ENCODE data around the gene RGS3.
A peak's percentile ranks its signal among the peaks of the same experiment; 100 is the strongest.

The RGS3 gene

DNA sequence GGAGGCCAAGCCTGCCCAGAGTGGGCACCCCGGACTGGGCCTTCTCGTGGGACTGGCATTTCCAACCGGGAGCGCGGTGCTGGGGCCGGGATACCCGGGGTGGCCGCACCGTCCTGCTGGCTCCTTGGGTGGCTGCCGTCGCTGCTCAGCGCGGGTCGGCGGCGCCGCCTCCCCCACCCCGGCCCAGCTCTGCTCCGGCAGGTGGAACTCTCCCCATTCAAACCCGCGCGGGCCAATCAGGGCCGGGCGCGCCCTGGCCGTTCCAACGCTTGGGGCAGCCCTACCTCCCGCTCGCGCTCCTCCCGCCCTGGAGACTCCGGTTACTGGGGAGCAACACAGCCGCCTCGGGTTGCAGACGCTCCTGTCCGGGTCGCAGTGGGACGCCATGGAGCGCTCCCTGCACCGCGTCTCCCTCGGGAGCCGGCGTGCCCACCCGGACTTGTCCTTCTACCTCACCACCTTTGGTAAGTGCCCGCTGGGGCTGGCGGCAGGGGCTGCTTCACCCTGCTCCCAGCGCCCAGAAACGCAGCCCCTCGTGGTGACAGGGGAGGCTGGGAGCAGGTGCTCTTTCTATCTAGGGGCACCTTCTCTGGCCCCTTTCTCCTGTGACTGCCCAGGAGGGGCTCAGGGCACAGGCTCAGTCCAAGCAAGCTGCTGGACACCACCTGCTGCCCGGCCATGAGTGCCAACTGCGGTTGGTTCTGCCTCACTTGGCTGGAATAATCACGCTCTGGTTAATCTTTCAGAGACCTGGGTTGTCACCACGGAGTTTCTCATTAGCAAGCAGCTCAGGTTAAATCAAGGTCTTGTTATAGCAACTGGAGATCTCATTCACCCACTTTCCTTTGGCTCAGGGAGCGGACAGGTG lies at the start of gene RGS3:
RGS3 (plus strand) TSS at position 310 of the 868 bp plus-strand sequence; CDS start at position 386, 76 bp downstream.
- H3K27me3 ChIP-seq (ENCODE audit: control insufficient read depth, insufficient read depth, low read length), result peaks cover 5% of the 10 kb centered on the region
- no peaks in the 10 kb centered on the region for H3K9me3 ChIP-seq (ENCODE audit: control insufficient read depth, insufficient read depth, low read length)
- no CpG with 5 or more reads among the region's 55 CpGs for WGBS (ENCODE audit: insufficient coverage, insufficient read length)
- peak; percentile 35 for DNase-seq (ENCODE audit: low read depth, low spot score)
- peak within 1 kb of the TSS; percentile 31; the same call in 1 of the 2 replicates for H3K4me3 ChIP-seq (ENCODE audit: low read length)
- no peaks in the 10 kb centered on the region for H3K4me1 ChIP-seq (ENCODE audit: control insufficient read depth, insufficient read depth, low read length)
- H3K27ac ChIP-seq (ENCODE audit: low read length), result no peak within 1 kb of the TSS
- no peaks in the 10 kb centered on the region for H3K36me3 ChIP-seq (ENCODE audit: control insufficient read depth, insufficient read depth, low read length)

DNA sequence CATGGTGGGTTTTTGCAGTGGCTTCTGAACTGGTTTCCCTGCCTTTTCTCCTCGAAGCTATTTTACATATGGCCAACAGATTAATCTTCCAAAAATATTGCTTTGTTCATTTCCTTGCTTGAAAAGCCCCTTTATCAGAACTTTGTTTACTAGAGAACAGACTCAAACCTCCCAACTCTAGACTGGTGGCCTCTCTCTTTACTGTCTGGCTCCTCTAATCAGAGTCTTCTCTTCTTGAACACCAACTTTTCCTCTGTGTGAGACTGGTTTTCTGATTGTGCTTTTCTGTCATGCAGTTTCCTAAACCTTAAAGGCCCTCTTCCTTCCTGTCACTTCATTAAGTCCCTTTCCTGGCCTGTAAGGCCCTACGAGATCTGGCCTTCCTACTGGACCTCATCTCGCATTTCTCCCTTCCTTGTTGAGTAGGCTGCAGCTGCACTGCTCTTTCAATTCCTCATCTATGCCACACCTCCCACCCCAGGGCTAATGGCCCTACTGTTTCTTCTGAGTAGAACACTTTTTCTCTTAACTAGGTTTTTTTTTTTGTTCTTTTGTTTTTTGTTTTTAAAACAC lies 47.3 kb upstream of the RGS3 start:
- WGBS (ENCODE audit: insufficient coverage, insufficient read length), result no CpG with 5 or more reads among the region's 3 CpGs
- H3K4me3 ChIP-seq (ENCODE audit: low read length), result no peak overlapping the region
- H3K36me3 ChIP-seq (ENCODE audit: control insufficient read depth, insufficient read depth, low read length), result no peaks in the 10 kb centered on the region
- H3K27me3 ChIP-seq (ENCODE audit: control insufficient read depth, insufficient read depth, low read length), result no peaks in the 10 kb centered on the region
- no peaks in the 10 kb centered on the region for H3K9me3 ChIP-seq (ENCODE audit: control insufficient read depth, insufficient read depth, low read length)
- 0 out of 2 replicates have a peak, but pooled peaks cover 2% of the 10 kb centered on the region for H3K4me1 ChIP-seq (ENCODE audit: control insufficient read depth, insufficient read depth, low read length)
- no peak overlapping the region for H3K27ac ChIP-seq (ENCODE audit: low read length)
- DNase-seq (ENCODE audit: low read depth, low spot score), result no peak

DNA sequence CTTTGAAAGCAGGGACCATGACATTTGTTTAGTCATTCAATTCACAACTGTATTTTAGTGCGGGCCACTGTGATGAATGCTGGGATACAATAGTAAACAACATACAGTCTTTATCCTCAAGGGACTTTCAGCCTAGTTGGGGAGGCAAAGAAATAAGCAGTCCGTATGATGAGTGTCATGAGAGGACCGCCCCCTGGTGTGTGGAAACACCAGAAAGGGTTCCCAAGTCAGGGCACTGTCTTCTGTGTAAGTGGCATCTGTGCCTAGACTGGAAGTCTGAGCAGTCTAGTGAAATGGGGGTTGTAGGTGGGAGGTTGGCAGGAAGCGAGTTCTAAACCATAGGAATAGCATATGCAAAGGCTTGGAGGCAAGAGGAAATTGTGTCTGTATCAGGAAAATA lies 46.2 kb upstream of the RGS3 start:
- no peaks in the 10 kb centered on the region for H3K36me3 ChIP-seq (ENCODE audit: control insufficient read depth, insufficient read depth, low read length)
- no peak overlapping the region for H3K4me3 ChIP-seq (ENCODE audit: low read length)
- no peak for DNase-seq (ENCODE audit: low read depth, low spot score)
- no CpG with 5 or more reads among the region's 4 CpGs for WGBS (ENCODE audit: insufficient coverage, insufficient read length)
- H3K27ac ChIP-seq (ENCODE audit: low read length), result no peak overlapping the region
- no peaks in the 10 kb centered on the region for H3K27me3 ChIP-seq (ENCODE audit: control insufficient read depth, insufficient read depth, low read length)
- no peaks in the 10 kb centered on the region for H3K9me3 ChIP-seq (ENCODE audit: control insufficient read depth, insufficient read depth, low read length)
- no peaks in the 10 kb centered on the region for H3K4me1 ChIP-seq (ENCODE audit: control insufficient read depth, insufficient read depth, low read length)

DNA sequence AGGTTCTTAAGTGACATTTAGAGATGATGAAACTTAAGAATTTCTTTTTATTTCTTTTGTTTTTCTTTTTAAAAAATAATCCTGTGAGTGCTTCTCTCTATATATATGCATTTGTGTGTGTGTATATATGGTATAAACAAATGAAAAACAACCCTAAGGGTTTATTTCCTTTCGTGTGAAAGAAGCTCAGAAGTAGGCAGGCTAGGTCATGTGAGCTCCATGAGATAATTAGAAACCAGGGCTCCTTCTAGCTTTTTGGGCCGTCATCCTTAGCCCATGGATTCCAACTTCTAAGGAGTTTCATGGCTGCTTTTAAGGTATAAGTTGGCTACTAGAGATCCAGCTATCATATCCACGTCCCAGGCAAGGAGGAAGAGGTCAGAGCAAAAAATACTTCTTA lies 41.8 kb upstream of the RGS3 start:
- Histone ChIP-seq H3K36me3 (ENCODE audit: control insufficient read depth, insufficient read depth, low read length) (no peaks in the 10 kb centered on the region), H3K27me3 (ENCODE audit: control insufficient read depth, insufficient read depth, low read length) (no peaks in the 10 kb centered on the region), H3K4me3 (ENCODE audit: low read length) (no peak overlapping the region), H3K9me3 (ENCODE audit: control insufficient read depth, insufficient read depth, low read length) (no peaks in the 10 kb centered on the region), H3K4me1 (ENCODE audit: control insufficient read depth, insufficient read depth, low read length) (no peaks in the 10 kb centered on the region), H3K27ac (ENCODE audit: low read length) (no peak overlapping the region)
- no peak for DNase-seq (ENCODE audit: low read depth, low spot score)
- no CpG with 5 or more reads among the region's 3 CpGs for WGBS (ENCODE audit: insufficient coverage, insufficient read length)

DNA sequence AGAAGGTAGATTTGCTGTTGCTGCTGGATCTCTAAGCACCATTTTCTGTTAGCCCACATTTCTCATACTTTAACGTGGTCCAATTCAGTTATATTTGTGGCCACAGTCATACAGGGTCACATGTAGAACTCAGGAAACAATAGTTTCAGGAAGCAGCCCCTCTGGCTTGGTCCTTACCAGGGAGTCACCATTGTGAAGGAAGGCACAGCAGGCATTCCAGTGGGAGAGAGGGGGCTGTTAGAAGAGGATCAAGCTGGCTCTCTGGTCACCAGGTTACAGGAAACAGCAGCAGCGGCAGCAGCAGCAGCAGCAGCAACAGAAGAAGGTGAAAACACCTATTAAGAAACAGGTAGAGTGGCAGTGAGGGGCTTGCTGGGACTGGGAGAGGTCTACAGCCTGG lies 38.5 kb upstream of the RGS3 start:
- H3K27ac ChIP-seq (ENCODE audit: low read length), result no peak overlapping the region
- no peaks in the 10 kb centered on the region for H3K36me3 ChIP-seq (ENCODE audit: control insufficient read depth, insufficient read depth, low read length)
- no peaks in the 10 kb centered on the region for H3K4me1 ChIP-seq (ENCODE audit: control insufficient read depth, insufficient read depth, low read length)
- H3K9me3 ChIP-seq (ENCODE audit: control insufficient read depth, insufficient read depth, low read length), result no peaks in the 10 kb centered on the region
- no CpG with 5 or more reads among the region's 2 CpGs for WGBS (ENCODE audit: insufficient coverage, insufficient read length)
- H3K27me3 ChIP-seq (ENCODE audit: control insufficient read depth, insufficient read depth, low read length), result no peaks in the 10 kb centered on the region
- H3K4me3 ChIP-seq (ENCODE audit: low read length), result no peak overlapping the region
- no peak for DNase-seq (ENCODE audit: low read depth, low spot score)

DNA sequence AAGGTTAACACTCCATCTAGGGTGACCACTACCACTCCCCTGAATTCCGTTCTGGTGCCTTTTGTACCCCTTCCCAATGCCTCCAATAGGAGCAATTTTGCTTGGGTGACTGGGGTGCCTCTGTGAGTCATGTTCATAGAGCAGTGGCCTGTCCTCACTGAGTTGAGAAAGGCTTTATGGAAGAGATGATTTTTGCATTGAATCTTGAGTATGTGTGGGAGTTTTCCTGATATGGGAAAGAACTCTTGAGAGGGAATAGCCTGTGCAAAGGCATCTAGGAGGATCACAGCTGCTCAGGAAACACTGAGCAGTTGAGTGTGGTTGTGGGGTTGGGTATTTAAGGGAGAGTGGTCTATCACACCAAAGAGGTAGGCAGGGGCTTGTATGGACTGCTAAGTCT lies 36.8 kb upstream of the RGS3 start:
- H3K27me3 ChIP-seq (ENCODE audit: control insufficient read depth, insufficient read depth, low read length), result no peaks in the 10 kb centered on the region
- no peak for DNase-seq (ENCODE audit: low read depth, low spot score)
- no peak overlapping the region for H3K27ac ChIP-seq (ENCODE audit: low read length)
- WGBS (ENCODE audit: insufficient coverage, insufficient read length), result no CpG with 5 or more reads among the region's 1 CpG
- no peak overlapping the region for H3K4me3 ChIP-seq (ENCODE audit: low read length)
- H3K4me1 ChIP-seq (ENCODE audit: control insufficient read depth, insufficient read depth, low read length), result no peaks in the 10 kb centered on the region
- no peaks in the 10 kb centered on the region for H3K9me3 ChIP-seq (ENCODE audit: control insufficient read depth, insufficient read depth, low read length)
- H3K36me3 ChIP-seq (ENCODE audit: control insufficient read depth, insufficient read depth, low read length), result no peaks in the 10 kb centered on the region

DNA sequence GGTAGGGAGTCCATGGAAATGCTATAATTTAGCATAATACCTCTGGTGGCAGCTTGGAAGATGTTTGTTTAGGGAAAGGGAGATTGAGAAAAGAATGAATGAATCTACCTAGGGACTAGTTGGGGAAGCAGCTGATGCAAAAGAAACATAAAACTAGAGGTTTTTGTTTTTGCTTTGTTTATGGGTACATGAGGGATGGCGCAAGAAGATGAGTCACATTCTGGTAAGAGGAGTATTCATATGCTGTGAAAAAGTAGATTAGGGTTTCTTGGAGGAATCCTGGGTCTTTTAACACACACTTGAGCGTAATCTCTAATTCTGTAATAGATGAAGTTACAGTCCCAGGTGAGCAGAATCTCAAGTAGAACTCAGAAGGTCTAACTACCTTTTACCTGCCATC lies 35.9 kb upstream of the RGS3 start:
- no peak for DNase-seq (ENCODE audit: low read depth, low spot score)
- H3K4me3 ChIP-seq (ENCODE audit: low read length), result no peak overlapping the region
- no peaks in the 10 kb centered on the region for H3K4me1 ChIP-seq (ENCODE audit: control insufficient read depth, insufficient read depth, low read length)
- no peaks in the 10 kb centered on the region for H3K27me3 ChIP-seq (ENCODE audit: control insufficient read depth, insufficient read depth, low read length)
- no peaks in the 10 kb centered on the region for H3K36me3 ChIP-seq (ENCODE audit: control insufficient read depth, insufficient read depth, low read length)
- WGBS (ENCODE audit: insufficient coverage, insufficient read length), result no CpG with 5 or more reads among the region's 2 CpGs
- no peaks in the 10 kb centered on the region for H3K9me3 ChIP-seq (ENCODE audit: control insufficient read depth, insufficient read depth, low read length)
- H3K27ac ChIP-seq (ENCODE audit: low read length), result no peak overlapping the region

DNA sequence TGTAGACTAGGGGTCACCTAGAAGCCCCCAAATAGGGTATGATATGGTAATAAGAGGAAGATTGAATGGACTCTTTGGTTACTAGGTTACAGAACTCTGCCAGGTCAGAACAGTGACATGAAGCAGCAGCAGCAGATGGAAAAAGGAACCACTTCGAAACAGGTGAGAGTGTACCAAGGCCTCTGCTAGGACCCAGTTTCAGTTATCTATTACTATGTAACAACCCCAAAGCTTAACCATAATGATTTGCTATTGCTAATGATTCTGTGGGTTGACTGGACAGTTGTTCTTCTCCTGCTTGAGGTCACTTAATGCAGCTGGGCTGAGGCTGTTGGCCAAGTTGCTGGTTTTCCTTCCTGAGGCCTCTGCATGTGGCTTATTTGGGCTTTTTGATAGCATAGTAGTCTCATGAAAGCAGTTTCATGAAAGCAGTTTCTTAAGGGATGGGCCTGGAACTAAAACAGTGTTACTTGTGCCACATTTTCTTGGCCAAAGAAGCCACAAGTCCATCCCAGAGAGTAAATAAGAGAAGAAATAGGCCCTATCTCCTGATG lies 35.4 kb upstream of the RGS3 start:
- no peak overlapping the region for H3K27ac ChIP-seq (ENCODE audit: low read length)

DNA sequence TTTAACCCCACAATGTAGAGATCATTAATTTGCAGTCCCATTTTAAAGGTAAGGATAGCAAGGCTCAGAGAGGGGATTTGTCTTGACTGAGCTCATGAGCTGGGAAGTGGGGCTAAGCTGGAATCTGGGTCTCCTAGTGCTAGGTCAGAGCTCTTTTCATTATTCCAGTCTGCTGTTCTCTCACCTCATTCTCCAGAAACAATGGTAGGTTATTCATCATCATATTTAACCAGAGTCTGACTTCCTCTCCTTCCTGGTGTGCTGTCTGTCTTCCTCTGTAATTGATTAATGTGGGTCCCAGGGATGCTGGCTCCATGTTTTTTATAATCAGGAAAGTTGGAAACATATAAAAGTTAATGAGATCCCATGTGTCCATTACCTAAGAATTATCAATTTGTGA lies 32.3 kb upstream of the RGS3 start:
- no peak overlapping the region for H3K4me3 ChIP-seq (ENCODE audit: low read length)
- DNase-seq (ENCODE audit: low read depth, low spot score), result no peak
- no peaks in the 10 kb centered on the region for H3K36me3 ChIP-seq (ENCODE audit: control insufficient read depth, insufficient read depth, low read length)
- no peaks in the 10 kb centered on the region for H3K4me1 ChIP-seq (ENCODE audit: control insufficient read depth, insufficient read depth, low read length)
- no peaks in the 10 kb centered on the region for H3K9me3 ChIP-seq (ENCODE audit: control insufficient read depth, insufficient read depth, low read length)
- H3K27me3 ChIP-seq (ENCODE audit: control insufficient read depth, insufficient read depth, low read length), result no peaks in the 10 kb centered on the region
- no peak overlapping the region for H3K27ac ChIP-seq (ENCODE audit: low read length)

More for the DNA sequence above, 35.4 kb upstream of the RGS3 start:
- no peaks in the 10 kb centered on the region for H3K9me3 ChIP-seq (ENCODE audit: control insufficient read depth, insufficient read depth, low read length)
- DNase-seq (ENCODE audit: low read depth, low spot score), result no peak
- H3K36me3 ChIP-seq (ENCODE audit: control insufficient read depth, insufficient read depth, low read length), result no peaks in the 10 kb centered on the region
- no peaks in the 10 kb centered on the region for H3K27me3 ChIP-seq (ENCODE audit: control insufficient read depth, insufficient read depth, low read length)
- no CpG with 5 or more reads among the region's 1 CpG for WGBS (ENCODE audit: insufficient coverage, insufficient read length)
- no peaks in the 10 kb centered on the region for H3K4me1 ChIP-seq (ENCODE audit: control insufficient read depth, insufficient read depth, low read length)
- H3K4me3 ChIP-seq (ENCODE audit: low read length), result no peak overlapping the region

DNA sequence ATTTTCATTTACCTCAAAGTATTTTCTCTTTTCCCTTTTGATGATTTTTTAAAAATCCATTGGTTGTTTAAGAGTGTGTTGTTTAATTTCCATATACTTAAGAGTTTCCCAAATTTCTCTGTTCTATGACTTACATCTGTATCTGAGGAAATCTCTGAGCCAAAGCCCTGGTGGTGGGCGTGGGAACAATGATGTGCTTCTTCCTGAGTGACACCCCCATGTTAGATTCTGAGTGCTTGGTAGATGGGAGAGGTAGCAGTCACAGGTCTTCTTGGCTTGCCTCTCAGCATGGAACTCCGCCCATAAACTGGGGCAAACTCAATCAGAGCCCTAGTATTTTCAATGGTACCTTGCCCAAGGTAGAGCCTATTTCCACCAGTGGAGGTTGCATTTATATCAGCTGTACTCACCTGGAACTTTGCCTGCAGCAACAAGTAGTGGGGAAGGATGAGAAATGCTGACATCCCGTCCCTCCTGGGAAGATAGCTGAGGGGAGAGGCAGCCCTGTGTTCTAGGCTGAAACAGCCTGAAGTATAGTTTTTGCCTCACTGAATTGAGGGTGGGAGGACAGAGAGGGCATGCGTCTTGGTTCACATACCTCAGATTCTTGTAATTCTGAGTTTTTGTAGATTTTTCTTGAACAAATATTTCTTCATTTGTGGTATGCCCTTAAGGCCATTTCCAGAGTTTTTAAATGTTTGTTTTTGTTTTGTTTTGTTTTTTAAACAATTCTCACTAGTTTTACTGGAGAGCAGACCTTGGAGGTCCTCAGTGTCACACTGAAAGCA lies 26.6 kb upstream of the RGS3 start:
- no CpG with 5 or more reads among the region's 4 CpGs for WGBS (ENCODE audit: insufficient coverage, insufficient read length)
- Histone ChIP-seq H3K27ac (ENCODE audit: low read length) (no peak overlapping the region), H3K9me3 (ENCODE audit: control insufficient read depth, insufficient read depth, low read length) (no peaks in the 10 kb centered on the region), H3K27me3 (ENCODE audit: control insufficient read depth, insufficient read depth, low read length) (no peaks in the 10 kb centered on the region), H3K4me3 (ENCODE audit: low read length) (no peak overlapping the region), H3K36me3 (ENCODE audit: control insufficient read depth, insufficient read depth, low read length) (no peaks in the 10 kb centered on the region), H3K4me1 (ENCODE audit: control insufficient read depth, insufficient read depth, low read length) (no peaks in the 10 kb centered on the region)
- no peak for DNase-seq (ENCODE audit: low read depth, low spot score)

Measured in iPS DF 6.9 (cell line).